Effector memory CD4-positive, alpha-beta T cell (primary cell): ENCODE results near the gene OR56A1.

Experiments used
- DNase-seq, 3 donors: peaks; one replicate each; pipeline ENCODE4 v3.0.0-alpha.2; 2020
- H3K27ac ChIP-seq: 2 replicates; pipeline ENCODE4 v1.7.0; 2013; ENCODE audit warnings: mild to moderate bottlenecking, low read length, moderate library complexity; ENCODE audit not compliant: insufficient read depth, poor library complexity, severe bottlenecking
- H3K27me3 ChIP-seq: replicated peaks from 2 replicates; pipeline ENCODE4 v1.7.0; 2013; ENCODE audit warnings: mild to moderate bottlenecking, low read length; ENCODE audit not compliant: insufficient read depth, control insufficient read depth, poor library complexity, severe bottlenecking
- H3K36me3 ChIP-seq: 2 replicates; pipeline ENCODE4 v1.7.0; 2013; ENCODE audit warnings: mild to moderate bottlenecking, low read length, moderate library complexity; ENCODE audit not compliant: control insufficient read depth, insufficient read depth
- H3K4me1 ChIP-seq: 2 replicates; pipeline ENCODE4 v1.7.0; 2013; ENCODE audit warnings: low read length, mild to moderate bottlenecking; ENCODE audit not compliant: control insufficient read depth, insufficient read depth, poor library complexity, severe bottlenecking
- H3K4me3 ChIP-seq: 2 replicates; pipeline ENCODE4 v1.7.0; 2013; ENCODE audit warnings: low read length, low read depth, mild to moderate bottlenecking; ENCODE audit not compliant: insufficient read depth, poor library complexity, severe bottlenecking
- H3K9me3 ChIP-seq: 2 replicates; pipeline ENCODE4 v1.7.0; 2013; ENCODE audit warnings: mild to moderate bottlenecking, low read length, moderate library complexity; ENCODE audit not compliant: control insufficient read depth

The OR56A1 gene

DNA sequence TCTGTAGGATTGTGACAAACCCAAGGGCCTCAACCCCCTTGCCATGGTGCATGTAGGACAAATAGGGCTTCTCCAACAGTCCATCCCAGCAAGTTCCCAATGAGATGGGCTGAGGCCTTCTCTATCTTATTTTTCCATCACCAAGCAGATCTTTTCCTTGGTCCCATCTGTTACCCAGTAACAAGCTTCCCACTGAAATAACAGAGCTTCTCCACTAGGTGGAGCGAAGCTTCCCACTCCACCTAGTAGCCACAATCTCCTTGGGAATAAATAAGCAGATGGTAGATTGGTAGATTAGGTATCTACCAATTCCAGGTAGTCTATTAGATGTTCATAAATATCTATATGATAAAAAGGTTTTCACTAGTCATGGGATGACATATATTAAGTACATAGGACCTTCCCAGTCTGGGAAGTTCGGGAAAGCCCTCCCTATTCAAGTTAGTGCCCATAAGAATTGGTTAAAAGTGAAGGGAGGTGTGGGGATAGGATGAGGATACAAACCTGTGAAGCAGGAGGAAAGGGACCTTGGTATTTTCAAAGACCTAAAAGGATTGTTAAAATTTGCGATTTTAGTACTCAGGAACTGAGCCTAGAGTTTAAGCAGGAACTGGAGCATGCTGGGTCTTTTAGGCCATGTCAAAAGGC is 37.8 kb downstream of the OR56A1 start:
- Histone ChIP-seq H3K27ac (no peak overlapping the region), H3K27me3 (no peaks in the 10 kb centered on the region), H3K9me3 (no peaks in the 10 kb centered on the region), H3K36me3 (no peaks in the 10 kb centered on the region), H3K4me1 (no peaks in the 10 kb centered on the region), H3K4me3 (no peak overlapping the region)
- DNase-seq = no peak

DNA sequence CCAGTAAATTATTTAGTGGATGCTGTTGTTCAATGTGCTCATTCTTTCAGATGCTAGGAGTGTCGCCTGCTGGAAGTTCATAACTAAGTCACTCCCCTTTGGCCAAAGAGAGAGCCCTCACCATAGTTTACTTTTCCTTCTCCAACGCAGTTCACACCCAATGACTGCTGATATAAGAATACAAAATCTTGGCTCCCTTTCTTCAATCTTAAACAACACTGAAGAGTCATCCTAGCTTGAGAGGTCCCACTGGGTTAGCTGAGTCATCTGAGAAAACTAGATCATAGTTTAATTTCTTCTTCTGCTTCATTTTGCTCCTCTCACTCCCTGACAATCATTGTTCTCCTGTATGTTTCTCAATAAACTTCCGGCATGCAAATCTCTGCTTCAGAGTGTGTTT is 38.4 kb downstream of the OR56A1 start:
- Histone ChIP-seq H3K9me3 (no peaks in the 10 kb centered on the region), H3K27me3 (no peaks in the 10 kb centered on the region), H3K27ac (no peak overlapping the region), H3K36me3 (no peaks in the 10 kb centered on the region), H3K4me3 (no peak overlapping the region), H3K4me1 (no peaks in the 10 kb centered on the region)
- no peak for DNase-seq

DNA sequence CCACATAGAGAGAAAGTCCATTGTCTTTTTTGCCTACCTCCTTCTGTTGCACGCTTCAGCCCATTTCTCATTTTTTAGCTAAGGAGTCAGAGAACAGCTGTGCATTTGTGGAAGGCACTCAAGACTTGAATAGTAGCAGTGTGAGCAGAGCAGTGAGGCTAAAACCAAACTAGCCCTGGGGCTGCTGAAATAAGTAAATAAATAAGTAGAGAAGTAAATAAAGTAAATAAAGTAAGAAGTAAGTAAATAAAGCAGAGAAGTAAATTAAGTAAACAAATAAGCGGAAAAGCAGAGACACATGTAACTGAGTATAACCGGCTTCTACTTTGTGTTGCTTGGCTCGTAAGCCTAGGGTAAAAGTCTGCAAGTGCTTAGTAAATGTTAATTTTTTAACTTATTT is 41.4 kb downstream of the OR56A1 start:
- no peak for DNase-seq
- H3K36me3 ChIP-seq = no peaks in the 10 kb centered on the region
- no peak overlapping the region for H3K27ac ChIP-seq
- H3K27me3 ChIP-seq = no peaks in the 10 kb centered on the region
- H3K4me3 ChIP-seq = no peak overlapping the region
- no peaks in the 10 kb centered on the region for H3K4me1 ChIP-seq
- no peaks in the 10 kb centered on the region for H3K9me3 ChIP-seq

DNA sequence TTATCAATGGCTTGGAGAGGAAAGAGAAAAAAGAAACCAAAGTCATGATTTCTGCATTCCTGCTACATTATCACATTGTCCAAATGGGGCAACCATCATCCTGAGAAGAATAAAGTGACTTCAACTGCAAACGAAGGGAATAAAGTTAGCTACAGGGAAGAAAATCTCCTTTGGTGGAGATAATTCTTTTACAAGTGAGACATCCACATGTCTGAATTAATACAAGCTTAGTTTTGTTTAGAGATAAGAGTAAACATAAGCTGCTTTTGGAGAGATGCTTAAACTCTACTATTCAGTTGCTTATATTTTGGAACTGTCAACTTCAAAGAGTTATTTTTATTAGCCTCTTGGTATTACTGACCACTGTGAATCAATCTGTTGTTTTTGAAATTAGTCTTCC is 43.7 kb downstream of the OR56A1 start, which contains the start of gene OR52L1:
TSS of gene OR52L1 (minus strand) at position 101 of the 400 bp plus-strand sequence. CDS start at position 46, 55 bp downstream.
- Histone ChIP-seq H3K27me3 (no peaks in the 10 kb centered on the region), H3K4me3 (no peak within 1 kb of the TSS), H3K9me3 (no peaks in the 10 kb centered on the region), H3K36me3 (no peaks in the 10 kb centered on the region), H3K27ac (no peak within 1 kb of the TSS), H3K4me1 (no peaks in the 10 kb centered on the region)
- DNase-seq = no peak

DNA sequence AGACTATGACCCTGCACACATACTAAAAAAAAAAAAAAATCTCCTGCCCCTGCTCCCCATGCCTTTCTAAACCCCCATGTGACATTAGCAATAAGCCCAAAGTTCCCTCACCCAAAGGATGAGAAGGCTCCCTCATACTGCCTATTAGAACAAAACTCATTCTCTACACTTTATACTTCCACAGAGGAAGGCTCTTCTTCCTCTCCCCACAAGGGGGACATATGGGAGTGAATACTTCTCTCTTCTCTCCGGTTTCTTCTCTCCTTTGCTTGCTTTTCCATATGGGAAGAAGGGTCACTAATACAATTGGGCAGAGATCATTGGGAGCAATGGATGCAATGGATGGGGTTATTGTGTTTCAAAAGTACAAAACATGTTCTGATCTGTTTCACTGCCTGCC is 47.1 kb downstream of the OR56A1 start:
- DNase-seq = no peak
- no peaks in the 10 kb centered on the region for H3K9me3 ChIP-seq
- no peaks in the 10 kb centered on the region for H3K27me3 ChIP-seq
- no peak overlapping the region for H3K4me3 ChIP-seq
- no peaks in the 10 kb centered on the region for H3K4me1 ChIP-seq
- H3K27ac ChIP-seq = no peak overlapping the region
- no peaks in the 10 kb centered on the region for H3K36me3 ChIP-seq

DNA sequence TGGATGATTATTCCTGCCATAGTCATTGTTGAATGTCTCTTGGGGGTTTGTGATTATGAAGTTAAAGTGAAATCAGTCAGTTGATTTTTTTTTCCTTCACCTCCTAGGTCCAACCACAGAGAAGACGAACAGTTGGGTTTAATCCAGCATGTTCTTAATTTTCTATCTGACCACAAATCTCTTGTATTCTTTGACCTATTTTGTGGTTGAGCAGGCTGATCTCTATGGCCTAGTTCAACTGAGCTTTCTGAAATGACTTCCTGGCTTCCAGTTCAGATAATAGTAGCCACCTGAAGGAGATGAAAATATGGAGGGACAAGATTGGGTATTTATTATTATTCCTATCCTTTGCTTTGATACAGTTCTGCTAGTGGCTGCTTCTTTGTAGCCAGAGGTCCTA is 57.0 kb downstream of the OR56A1 start:
- Histone ChIP-seq H3K4me1 (no peaks in the 10 kb centered on the region), H3K36me3 (no peaks in the 10 kb centered on the region), H3K27ac (no peak overlapping the region), H3K9me3 (no peaks in the 10 kb centered on the region), H3K27me3 (no peaks in the 10 kb centered on the region), H3K4me3 (no peak overlapping the region)
- no peak for DNase-seq
